Fibroblast of lung (primary cell): ENCODE results near the gene ESPNL.

Experiments used
- EZH2 ChIP-seq: IDR thresholded peaks from 2 replicates; pipeline ENCODE4 v1.5.1; 2012; ENCODE audit warnings: low read length, control low read depth, mild to moderate bottlenecking; ENCODE audit errors: missing control alignments
- TF ChIP-seq, protein P1 (sequence below), 2 donors: IDR thresholded peaks in 1 of 2; conservative IDR thresholded peaks in 1 of 2; 1 replicate in 1 of 2; 2 replicates in 1 of 2; pipeline ENCODE4 v1.5.1; 2011 to 2012; ENCODE audit warnings: low read length in 2 of 2, control low read depth in 1 of 2, inconsistent platforms in 1 of 2, low read depth in 1 of 2, mild to moderate bottlenecking in 1 of 2

DNA sequence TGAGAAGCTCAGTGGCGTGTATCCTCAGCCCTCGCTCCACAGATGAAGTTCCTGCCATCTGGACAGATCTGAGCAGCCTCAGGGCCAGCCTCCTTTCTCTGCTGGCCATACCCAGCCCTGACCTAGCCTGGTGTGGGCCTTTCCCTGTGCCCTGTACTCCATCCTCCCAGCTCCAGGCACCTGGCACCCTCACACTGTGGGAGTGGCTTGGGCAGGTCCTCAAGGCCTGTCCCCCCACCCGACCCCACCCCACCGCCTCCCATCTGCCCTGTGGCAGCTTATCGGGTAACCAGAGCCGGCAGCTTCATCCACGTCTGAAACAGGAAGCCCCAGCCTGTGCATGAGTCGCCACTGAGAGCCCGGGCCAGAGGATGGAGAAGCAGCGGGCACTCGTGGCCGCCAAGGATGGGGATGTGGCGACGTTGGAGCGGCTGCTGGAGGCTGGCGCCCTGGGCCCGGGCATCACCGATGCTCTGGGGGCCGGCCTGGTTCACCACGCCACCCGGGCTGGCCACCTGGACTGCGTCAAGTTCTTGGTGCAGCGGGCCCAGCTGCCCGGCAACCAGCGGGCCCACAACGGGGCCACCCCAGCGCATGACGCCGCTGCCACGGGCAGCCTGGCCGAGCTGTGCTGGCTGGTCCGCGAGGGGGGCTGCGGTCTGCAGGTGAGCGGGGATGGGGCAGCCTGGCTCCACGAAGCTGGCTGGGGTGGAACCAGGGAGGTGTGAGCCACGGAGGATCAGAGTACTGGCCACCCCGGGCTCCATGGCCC, at the start of gene ESPNL:
- TF ChIP-seq, protein P1, sequence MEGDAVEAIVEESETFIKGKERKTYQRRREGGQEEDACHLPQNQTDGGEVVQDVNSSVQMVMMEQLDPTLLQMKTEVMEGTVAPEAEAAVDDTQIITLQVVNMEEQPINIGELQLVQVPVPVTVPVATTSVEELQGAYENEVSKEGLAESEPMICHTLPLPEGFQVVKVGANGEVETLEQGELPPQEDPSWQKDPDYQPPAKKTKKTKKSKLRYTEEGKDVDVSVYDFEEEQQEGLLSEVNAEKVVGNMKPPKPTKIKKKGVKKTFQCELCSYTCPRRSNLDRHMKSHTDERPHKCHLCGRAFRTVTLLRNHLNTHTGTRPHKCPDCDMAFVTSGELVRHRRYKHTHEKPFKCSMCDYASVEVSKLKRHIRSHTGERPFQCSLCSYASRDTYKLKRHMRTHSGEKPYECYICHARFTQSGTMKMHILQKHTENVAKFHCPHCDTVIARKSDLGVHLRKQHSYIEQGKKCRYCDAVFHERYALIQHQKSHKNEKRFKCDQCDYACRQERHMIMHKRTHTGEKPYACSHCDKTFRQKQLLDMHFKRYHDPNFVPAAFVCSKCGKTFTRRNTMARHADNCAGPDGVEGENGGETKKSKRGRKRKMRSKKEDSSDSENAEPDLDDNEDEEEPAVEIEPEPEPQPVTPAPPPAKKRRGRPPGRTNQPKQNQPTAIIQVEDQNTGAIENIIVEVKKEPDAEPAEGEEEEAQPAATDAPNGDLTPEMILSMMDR (conservative IDR thresholded peaks at IDR 0.05 in 1 of 2, IDR thresholded peaks at IDR 0.05 in 1 of 2; ENCODE audit: low read depth in 1 of 2, low read length in 2 of 2), result no peak
- TF ChIP-seq EZH2, result no peak
